CD4-positive, alpha-beta T cell treated with Interleukin-6 for 4 hours (primary cell): ENCODE measurements around the gene ZNF552.

Experiments used
- DNase-seq: peaks from one replicate; pipeline ENCODE4 v3.0.0-alpha.2; 2020; ENCODE audit warnings: mixed read lengths

Gene ZNF552

DNA sequence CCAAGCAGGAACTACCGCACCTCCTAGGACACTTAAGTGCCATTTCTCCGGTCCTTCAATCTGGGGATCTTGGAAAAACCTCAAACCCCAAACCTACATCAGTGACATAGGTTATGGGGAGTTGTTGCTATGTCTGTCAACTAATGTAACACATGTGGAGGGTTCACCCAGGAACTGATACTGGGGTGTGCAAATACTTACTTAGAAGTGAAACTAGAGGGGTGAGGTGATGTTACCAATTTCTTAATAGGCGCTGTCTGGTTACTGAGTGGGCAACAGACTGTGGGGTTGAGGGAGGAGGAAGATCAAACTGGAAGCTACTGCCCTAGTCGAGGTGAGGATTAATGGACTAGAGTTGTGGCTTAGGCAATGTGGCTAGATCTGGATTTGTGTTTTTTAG lies 43.3 kb downstream of the ZNF552 start:
- DNase-seq, result no peak

DNA sequence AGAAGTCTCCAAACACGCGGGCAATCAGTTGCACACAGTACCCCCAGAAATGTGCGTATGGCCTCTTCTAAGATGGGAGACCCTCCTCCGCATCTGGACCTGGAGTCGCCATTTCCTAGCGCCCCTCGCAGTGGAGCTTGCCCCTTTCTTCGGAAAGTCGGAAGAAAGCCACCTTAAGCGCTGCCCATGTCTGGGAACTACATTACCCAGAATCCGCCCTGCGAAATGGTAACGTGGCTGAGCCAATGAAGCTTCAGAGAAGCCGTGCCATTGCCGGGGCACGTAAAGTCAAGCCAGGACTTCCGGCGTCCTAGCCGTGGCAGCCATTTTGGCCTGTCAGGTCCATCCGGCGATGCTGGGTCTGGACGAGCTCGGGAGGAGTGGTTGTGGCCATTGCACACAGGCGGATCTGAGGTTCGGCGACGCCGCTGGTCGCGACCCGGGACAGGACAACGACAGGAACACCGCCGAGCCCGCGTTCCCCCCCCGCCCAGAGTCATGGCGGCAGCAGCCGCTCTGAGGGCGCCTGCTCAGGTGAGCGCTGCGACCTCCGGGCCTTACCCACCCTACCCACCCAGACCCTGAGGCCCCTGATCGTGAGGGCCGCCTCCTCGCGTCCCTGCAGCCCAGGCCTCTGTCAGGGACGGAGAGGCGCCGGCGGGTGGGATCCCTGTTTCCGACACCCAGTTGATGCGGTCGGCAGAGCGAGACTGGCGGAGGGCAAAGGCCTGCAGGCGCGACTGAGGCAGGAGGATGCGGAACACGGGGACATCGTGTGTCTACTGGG lies 45.2 kb downstream of the ZNF552 start, which contains the start of gene ZNF586:
ZNF586 (plus strand) TSS at position 332 of the 787 bp plus-strand sequence; CDS start at position 499, 167 bp downstream.
- peak; percentile 86 for DNase-seq

DNA sequence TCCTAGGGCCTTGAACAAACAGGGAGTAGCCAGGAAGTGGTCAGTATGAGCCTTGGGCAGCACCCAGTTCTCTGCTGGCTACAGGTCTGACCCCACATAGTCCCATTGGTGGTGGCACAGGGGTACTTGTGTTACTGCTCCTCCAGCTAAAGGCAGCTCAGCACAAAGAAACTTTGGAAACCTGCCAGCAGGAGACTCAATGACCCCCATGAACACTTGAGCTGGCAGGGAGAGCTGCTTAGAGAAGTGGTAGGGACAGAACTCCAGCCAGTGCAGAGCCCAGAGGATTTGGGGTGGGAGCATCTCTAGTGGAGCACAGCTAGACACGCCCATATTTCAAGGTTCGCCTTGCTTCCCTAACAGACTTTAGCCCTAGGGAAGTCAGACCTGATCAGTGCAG lies 55.6 kb downstream of the ZNF552 start:
- no peak for DNase-seq

- DNase-seq, result no peak
These were observed 56.8 kb downstream of the ZNF552 start for GRCh38 chr19:57757941-57758340.
